Measurements from ENCODE around the gene PLCL1.

PLCL1 gene

DNA sequence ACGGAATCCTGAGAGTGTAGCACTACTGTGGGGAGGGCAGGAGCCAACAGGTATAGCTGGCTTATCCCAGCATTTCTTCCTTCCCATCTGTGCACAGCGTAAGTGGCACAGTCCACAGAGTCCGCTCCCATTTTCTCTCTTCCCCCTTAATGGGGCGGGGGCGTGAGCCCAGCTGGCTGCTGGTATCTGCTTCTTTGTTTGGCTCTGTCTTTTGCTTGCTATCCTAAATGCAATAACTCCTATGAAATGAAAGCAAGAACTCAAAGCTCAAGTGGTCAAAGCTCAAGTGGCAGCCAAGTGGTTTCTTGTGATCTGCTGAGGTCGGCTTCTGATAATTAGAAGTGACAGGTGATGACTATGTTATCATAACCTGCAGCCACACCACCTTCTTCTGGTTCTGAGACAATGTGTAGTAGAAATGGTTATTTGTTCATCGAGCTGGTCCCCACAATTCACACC lies 192.7 kb downstream of the PLCL1 start:
- H3K27ac ChIP-seq = no peak overlapping the region
- TF ChIP-seq ZFX (IDR thresholded peaks at IDR 0.05) = no peak

DNA sequence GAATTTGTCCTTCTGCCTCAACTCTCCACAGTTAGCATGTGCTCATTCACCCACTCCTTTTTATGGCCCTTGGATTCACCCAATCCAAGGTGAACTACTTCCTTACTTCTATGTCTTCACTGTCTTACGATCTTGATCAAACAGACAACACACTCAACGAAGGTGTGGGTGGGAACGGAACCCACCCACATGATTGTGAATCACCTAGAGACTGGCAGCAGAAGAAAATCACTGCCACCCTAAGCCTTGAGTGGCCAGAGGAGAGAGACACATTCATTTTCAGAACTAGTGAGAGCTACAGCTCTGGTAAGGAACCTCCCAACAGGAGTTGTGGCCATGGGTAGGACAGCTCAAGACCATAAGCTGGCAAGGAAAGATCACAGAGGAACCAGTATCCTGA lies 194.3 kb downstream of the PLCL1 start:
- TF ChIP-seq ZFX (IDR thresholded peaks at IDR 0.05) (no peak), CTCF (conservative IDR thresholded peaks at IDR 0.05) (no peak)
- H3K27ac ChIP-seq = no peak overlapping the region

- no peak overlapping the region for H3K27ac ChIP-seq
- TF ChIP-seq CTCF (conservative IDR thresholded peaks at IDR 0.05) = no peak
- no peak for TF ChIP-seq ZFX (IDR thresholded peaks at IDR 0.05)
Measured at GRCh38 chr2:198000417-198000816, 196.0 kb downstream of the PLCL1 start.

- no peak overlapping the region for H3K27ac ChIP-seq
- TF ChIP-seq ZFX (IDR thresholded peaks at IDR 0.05) (no peak), CTCF (conservative IDR thresholded peaks at IDR 0.05) (no peak)
Measured at GRCh38 chr2:198004173-198004572, 199.8 kb downstream of the PLCL1 start.

- no peak overlapping the region for H3K27ac ChIP-seq
- no peak for TF ChIP-seq ZFX (IDR thresholded peaks at IDR 0.05)
- no peak for TF ChIP-seq CTCF (conservative IDR thresholded peaks at IDR 0.05)
Measured at GRCh38 chr2:198004921-198005829, 200.8 kb downstream of the PLCL1 start.

DNA sequence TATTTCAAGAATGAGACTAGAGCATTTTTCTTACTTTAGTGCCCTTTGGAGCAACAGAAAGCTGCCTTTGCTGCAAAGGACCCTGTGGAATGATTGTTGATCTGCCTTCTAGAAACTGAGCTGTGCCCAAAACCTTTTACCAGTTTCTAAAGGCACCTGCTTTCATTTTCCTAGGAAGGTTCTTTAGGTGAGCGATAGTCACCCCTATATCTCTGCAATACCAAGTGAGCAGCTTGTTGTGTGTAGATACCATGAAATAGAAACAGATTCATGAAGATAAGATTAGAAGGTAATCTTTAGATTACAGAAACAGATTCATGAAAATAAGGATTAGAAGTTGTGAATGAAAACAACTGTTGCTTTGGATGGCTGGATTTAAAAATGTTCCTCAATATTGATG lies 202.3 kb downstream of the PLCL1 start:
- no peak overlapping the region for H3K27ac ChIP-seq
- TF ChIP-seq CTCF (conservative IDR thresholded peaks at IDR 0.05) = no peak
- TF ChIP-seq ZFX (IDR thresholded peaks at IDR 0.05) = no peak

GRCh38 chr2:198008230-198008629 lies 203.8 kb downstream of the PLCL1 start:
- no peak overlapping the region for H3K27ac ChIP-seq
- TF ChIP-seq CTCF (conservative IDR thresholded peaks at IDR 0.05) (no peak), ZFX (IDR thresholded peaks at IDR 0.05) (no peak)

DNA sequence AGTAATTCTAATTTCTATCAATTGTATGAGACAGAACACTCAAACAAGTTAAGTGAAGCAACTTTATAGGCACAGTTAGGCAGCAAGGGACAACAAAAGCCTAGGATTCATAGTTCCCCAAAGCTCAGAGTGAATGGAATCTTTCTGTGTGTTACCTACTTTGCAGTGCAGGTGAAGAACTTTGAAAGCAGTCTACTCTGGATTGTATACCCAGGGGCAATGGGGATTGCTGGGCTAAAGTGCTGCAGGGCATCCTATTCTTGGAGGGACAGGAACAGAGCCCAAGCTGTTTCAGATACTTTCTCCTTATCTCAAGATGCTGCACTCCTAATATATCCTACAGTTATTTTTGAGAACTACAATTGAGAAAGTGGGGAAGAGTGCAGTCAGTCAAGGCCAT lies 207.6 kb downstream of the PLCL1 start:
- TF ChIP-seq ZFX (IDR thresholded peaks at IDR 0.05) (no peak), CTCF (conservative IDR thresholded peaks at IDR 0.05) (no peak)
- no peak overlapping the region for H3K27ac ChIP-seq
